Stimulated activated CD4-positive, alpha-beta T cell treated with anti-CD3 and anti-CD28 coated beads, Interleukin-12 subunit alpha, Interleukin-12 subunit beta, amount 100 ng/mL, for 4 hours (primary cell): ENCODE results near the gene POLG.

Experiments
- DNase-seq: peaks from one replicate; pipeline ENCODE4 v3.0.0-alpha.2; 2020

Gene POLG

DNA sequence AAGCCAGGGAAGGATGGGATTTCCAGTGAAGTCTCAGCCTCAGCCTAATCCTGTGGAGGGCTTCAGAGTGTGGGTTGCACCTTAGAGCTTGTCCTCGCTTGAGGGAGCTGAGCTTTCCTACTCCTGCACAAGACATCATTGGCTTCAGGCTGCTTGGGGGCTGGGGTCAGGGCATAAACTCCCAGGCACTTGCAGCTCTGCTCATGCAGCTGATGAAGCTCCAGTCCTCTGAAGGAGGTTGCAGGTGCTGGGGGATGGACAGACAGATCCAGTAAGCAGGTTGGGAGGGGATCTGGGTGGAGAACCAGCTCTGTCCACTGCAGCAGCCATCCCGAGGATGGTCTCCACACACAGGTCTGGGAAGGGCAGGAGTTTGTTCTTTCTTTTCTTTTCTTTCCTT, 19.4 kb upstream of the POLG start:
- no peak for DNase-seq

DNA sequence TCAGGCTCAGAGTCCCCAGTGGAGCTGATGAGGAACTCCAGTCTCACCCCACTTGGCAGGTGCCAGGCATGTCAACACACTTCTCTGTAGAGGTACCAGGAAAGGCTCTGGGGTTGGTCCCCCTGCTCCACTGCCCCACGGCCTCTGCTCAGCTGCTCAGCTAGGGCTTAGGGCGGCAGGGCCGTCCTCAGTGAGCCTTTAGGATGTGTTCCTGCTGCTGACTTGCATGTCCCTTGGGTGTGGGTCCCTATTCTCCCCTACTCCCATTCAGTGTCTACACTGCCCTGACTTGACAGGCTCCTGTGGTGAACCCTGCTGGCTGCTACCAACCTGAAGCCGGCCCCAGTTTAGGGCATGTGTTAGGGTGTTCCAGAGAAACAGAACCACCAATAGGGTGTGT, 17.9 kb upstream of the POLG start:
- no peak for DNase-seq

DNA sequence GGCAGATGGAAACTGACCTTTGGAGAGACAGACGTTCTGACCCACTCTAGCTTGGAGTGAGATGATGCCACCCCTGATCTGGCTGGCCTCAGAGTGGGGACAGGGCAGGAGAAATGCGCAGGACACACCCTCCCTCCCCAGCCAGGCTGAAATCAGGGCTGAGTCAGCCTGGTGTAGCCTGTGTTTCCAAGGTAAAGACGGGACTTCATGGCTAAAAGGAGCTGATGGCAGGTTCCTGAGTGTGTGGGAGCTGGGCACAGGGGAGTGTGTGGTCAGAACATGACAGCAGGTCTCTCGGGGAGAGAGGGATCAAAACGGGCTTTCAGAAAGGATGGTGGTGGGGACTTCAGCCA, 14.6 kb upstream of the POLG start:
- DNase-seq, result no peak

DNA sequence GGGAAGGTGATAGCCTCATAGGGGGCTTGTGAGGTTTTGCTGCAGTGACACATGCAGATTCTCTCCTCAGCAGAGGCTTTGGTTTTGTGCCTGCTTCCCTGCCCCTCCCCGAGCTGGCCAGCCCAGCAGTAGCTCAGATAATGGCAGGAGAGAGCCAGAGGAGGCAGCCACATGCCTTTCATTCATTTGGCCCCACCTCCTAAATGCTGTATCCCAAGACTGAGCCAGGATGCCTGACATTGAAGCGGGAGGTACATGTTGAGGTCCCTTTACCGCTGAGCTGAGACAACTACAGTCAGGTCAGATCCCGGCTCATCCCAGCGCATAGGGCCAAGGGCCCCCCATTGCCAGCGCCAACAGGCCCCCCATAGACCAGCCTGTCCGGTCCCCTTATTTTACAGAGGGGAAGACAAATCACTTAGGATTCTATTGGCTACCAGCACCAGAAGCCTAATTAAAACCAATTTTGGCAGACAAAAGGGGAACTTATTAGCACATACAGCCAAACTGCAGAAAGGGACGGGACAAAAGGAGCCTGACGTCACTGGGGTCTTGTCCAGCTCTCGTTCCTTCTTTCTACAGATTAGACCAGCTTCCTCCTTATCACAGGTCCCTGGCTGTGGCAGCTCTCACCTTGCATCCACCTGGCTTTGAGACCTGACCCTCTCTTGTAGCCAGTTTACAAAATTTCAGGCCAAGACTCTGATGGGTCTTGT, 12.1 kb upstream of the POLG start:
- no peak for DNase-seq

DNA sequence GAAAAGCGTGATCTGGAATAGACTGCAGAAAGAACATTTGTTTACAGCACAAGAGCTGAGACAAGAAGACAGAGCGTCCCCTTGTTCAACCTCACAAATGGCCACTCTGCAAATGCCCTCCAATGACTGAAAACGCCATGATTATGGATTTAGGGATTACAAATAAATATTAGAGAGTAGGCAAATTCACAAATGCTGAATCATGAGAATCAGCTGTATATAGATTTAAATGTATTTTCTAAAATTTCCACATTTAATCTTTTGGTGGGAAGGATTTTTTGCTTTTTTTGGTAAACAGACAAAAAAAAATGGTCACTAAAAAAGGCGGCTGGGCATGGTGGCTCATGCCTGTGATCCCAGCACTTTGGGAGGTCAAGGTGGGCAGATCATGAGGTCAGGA, 10.6 kb upstream of the POLG start:
- no peak for DNase-seq

DNA sequence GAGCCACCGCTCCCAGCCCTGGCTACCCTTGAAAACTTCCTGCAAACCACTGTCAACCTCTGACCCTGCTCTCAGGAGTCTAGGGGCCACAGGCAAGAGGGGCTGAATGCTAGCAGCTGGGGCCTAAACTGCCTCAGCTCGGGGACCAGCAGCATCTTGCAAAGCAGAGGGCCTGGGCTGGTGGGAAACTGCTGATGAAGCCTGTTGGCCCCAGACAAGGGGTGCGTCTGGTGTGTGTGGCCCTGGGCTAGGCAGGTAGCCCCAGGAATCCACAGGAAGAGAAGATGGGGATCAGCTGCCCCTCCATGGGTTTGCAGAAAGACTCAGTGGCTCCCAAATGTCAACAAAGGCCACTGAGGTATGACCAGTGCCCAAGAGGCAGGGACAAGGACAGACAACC, 8.2 kb upstream of the POLG start:
- DNase-seq, result no peak

DNA sequence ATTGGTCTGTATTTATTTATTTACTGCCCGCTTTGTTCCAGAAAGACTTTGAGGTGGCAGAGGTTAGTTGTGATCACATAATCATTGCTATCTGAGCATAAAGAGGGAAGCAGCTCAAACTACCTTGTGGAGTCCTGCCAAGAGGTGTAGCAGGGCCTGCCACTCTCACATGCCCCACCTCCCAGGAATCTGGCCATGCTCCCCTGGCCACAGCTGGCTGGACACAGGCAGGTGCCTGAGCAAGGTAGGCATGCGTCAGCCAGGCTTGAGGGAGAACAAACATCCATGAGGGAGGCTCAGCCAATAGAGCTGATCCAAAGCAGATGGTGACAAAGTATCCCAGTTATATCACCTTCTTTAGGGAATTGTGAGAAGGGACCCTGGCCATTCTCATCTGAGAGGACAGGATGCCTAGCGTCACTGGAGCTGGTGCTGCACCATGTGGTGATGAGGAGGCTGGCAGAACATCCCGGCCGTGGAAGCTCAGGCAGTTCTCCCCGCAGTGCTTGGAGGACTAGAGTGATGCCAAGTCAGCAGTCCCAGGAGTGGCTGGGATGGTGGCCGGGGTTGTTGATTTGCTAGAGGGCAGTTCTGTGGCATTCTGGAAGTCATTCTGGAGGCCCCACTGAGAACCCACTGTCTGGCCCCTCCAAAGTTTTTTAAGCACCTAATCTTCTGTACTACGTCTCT, 6.8 kb upstream of the POLG start:
- no peak for DNase-seq

DNA sequence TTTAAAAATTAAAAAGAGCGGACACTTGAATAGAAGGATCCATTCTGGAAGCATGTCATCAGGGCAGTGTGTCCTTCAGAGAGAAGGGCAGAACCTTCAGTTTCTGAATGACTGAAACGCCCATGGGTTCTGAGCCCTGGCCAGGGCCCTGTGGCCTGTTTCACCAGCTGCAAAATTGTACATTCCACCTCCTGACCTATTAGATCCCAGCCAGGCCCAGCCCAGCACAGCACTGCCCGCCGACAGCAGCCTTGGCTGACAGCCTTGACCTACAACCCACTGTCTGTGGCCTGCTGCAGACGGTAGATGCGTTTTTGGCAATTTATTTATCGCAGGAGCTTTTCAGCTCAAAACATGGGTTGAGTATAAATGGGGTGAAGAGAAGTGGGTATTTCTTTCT, 5.9 kb upstream of the POLG start:
- no peak for DNase-seq

DNA sequence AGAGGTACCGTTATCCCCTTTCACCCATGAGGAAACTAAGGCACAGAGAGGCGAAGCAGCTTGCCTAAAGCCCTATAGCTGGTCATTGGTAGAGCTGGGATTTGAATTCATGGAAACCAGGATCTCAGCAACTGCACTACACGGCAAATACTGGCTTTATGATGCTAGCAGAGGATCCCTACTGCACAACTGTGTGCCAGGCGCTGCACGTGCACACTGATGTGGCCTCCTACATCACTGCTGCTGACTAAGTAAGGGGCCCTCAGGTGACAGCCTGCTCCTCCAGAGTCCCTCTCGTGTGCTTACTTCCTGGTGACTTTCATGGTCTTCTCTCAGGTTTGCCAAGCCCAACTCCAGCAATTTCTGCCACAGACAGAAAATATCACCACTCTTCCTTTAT, 3.4 kb upstream of the POLG start:
- DNase-seq, result no peak

DNA sequence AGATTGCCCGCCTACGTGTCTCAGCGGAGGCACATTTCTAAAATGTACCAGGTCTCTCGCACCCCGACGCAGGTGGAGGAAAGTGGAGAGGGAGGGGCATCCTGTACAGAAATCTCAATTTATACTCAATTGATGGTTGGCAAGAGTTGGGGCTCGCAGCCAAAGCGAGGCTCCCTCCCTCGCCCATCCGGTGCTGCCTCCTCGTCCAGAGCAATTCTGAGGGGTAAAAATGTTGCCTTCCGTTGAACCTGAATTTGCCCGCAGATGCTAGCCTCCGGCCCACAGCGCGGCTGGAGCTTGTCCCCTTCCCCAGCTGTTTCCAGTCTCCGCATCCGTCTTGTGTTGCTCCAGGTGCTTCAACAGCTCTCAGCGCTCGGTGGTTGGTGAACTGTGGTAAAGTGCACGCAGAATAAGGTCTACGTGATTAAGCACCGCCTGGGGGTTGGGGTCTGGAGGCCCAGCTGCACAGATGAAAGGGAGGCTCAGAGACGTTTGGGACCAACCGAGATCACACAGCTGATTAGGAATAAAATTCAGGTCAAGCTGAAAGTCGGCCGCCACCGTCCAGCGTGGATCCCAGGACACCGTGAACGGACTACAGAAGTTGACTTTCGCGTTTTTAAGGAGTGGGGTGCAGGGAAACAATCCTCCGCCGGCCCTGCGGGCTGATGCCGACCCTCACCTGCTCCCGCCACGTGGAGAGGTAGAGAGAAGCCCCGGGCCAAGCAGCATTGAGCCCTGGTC, 846 bp upstream of the POLG start:
- DNase-seq, result no peak

DNA sequence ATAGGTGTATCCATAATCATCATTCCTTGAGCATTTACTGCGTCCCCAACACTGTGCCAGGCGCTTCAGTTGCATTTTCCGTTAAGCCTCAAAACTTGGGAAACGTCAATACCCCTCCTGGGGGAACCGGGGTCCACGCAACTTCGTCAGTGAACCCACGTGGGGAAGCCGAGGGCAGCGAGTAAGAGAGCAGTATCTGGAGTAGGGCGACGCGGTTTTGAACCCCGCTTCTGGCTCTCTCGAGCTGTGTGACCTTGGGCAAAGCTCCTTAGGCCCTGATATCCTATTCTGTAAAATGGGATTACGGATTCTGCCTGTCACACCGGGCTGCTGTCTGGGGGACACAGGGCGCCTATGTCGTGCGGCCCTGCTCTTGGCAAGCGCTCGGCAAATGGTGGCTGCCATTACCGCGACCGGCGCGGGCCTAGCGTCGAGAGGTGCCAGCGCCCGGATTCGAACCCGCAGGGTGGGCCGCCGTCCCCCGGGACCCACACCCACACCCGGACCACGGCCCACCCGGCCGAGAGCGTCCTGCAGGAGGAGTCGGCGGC, 590 bp downstream of the POLG start:
- no peak for DNase-seq

DNA sequence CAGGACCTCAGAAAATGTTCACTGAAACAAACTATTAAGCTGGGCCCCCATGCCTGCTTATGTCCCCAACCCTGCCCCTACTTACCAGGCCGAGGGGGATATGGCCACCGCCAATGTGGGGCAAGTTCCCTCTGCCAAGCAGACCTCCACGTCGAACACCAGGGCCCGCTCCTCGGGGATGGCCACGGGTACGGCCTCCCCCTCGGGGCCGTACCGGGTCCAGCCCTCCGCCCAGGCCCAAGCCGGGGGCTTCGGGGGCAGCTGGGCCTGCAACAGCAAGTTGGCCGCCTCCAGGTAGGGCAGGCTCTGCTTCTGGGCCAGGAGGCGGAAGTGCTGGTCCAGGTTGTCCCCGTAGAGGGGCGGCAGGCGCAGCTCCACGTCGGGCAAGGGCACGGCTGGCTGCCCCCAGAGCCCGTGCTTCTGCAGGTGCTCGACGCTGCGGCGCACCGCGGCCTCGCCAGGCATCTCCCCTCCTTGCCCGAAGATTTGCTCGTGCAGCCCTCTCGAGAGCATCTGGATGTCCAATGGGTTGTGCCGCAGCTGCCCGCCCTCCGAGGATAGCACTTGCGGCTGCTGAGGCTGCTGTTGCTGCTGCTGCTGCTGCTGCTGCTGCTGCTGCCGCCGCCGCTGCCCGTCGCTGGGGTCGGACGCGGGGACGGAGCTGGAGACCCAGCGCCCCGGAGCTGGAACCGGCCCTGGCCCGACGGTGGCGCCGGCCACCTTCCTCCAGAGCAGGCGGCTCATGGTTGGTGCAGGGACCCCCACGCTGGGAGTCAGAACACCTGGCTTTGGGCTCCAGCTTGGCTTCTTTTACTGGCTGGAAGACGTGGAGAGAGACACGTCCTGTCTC, 1.4 kb downstream of the POLG start:
- no peak for DNase-seq

DNA sequence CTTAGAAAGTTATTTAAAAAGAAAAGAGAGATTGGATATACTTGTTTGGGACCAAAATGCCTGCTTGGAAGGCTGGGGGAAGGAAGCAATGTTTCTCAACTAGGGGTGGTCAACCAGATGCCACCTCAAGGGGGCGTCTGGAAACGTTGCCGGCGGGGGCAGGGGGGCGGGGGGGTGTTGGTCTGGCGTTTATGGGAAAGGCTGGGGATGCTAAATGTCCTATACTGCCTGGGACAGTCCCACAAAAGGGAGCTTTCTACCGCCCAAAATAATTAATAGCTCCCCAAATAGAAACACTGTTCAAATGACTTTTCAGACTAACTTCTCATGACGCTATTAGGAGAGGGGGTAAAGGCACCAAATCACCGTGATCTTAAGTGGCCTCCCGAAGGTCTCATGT, 2.2 kb downstream of the POLG start:
- DNase-seq, result no peak

DNA sequence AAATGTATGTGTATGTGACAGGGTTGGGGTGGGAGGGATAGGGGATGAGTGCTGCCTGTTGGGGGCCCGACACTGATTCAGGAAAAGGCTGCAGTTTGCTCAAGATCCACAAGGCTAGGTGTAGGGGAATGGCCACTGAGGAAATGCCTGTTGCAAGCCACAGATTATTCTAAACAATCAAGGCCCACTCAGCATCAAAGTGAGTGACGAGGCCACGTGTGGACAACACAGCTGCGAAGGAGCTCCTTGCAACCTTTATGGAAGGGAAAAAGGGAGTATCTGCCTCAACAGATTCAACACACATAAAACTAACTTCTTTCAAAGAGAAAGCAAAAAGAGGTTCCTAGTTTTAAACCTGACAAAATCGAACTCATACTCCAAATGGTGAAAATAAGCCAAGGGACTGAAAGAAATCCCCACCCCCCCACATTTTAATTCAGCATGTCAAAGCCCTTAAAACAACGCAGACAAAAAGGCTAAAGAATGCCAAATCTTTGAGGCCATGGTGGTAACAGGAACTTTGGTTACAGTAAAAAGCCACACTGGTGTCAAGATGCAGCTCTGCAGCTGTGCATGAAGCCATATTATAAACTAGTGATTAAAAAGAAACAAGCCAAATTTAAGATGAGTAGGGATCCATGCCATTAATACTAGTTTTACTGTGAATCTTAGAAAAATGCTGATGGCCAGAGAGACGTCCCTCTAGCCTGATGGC, 3.6 kb downstream of the POLG start:
- DNase-seq, result no peak

DNA sequence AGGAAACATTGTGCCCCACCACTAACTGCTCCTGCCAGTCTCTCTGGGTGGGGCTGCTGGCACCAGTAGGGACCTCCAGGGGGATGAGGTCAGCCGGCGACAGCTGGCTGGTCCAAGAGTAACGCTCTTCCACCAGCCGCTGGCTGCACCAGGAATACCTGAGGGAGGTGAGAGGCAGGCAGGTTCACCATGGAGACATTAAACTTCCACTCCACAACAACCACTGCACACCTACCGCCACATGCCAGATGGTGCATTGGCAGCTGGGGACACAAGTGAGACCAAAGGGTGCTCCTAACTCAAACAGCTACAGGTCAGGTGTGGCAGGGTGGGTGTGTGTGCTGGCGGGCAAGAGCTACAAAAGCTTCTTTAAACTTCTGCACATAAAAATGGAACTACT, 4.5 kb downstream of the POLG start:
- no peak for DNase-seq

DNA sequence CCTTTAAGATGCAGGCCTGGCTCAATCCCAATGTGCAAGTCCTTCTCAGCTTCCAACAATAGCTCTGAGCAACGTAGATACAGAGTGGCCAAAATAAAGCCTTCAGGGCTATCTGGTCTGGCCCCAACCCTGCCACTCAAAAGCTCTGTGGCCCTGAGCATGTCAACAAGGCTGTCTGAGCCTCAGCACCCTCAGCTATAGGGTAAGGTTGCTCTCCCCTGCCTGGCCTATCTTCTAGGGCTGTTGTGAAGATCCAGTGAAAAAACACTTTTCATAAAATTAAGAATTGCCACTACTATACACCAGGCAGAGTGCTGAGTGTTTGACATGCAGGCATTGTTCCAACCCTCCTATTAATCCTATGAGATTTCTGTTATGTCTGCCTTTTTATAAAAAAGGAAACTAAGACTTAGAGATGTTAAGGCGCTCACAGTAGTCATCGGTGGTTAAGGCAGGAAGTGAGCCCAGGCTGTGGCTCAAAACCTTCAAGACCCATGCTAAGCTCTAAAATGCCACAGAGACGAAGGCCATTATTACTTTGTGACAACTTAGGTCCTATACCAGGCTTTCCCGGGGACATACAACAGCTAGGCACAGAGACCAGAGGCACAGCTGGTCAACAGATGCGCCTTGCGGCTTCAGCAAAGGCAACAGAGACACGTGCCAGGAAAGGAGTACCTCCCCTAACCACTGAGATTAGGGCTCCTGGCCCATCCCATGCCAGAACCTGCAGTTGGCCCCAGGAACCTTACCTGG, 5.1 kb downstream of the POLG start:
- no peak for DNase-seq

DNA sequence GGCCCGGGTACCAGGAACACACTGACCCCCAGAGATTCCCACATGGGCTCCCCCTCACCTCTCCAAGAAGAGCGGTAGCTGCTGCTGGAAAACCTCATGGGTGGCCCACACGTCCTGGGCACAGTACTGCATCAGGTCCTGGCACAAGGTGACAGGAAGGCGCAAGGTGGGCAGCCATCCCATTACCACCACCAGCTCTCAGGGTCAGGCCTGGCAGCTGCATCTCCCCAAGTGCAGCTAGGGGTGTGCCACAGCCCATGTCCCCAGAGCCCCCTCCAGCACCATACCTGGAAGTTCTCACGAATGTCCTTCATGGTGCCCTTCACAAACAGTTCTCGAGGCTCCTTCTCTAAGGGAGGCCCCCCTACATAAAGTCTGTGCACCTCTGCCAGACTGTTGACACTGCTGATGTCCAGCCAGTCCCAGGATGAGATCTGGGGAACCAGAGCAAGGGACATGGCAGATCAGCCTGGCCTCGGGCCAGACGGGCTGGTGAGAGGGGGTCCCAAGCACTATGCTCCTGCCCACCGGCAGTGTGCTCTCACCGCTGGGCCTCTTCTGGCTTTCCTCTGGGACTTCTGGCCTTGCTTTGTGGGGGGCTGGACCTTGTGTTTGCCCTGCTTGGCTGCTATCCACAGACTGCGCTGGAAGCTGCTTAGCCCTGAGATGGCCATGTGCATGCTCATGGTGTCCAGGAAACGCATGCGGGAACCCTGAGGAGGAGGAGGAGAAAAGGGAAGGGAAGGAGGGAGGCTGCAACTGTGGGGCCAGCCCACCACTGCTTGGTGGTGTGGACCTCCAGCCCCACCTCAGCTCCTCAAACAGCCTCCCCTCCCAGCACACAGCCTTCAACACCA, 6.0 kb downstream of the POLG start:
- no peak for DNase-seq

DNA sequence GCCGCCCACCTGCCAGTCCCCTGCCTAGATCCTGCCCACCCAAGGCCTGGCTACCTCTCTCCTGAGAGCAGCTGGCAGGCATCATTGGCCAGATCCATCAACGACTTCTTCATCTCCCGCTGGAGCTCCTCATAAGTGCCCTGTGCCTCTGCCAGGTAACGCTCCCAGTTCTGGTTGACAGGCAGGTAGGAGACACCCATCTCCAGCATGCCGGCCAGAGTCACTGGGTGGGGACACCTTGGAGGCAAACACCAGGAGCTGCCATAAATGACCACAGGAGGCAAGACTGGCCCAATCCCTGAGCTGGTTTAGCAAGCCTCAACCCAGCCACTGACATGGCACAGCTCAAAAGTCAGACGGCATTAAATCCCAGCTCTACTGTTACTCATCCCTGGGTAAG, 7.5 kb downstream of the POLG start:
- no peak for DNase-seq

DNA sequence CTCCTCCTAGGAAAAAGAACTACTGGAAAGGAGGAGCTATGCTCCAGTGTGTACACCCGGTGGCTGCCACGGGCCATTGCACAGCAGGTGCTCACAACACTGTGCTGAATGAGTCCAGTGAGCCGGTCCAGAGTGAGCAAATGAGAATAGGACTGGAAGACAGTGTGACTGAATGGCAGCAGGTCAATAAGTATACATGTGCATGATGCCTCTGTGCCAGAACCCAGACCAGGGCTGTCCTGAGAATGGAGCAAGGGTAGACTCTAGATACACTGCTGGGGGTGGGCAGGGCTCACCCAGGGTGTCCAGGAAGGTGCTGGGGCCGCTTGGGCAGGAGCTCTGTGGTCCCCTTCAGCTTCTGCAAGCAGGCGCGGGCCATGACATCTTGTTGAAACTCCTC, 8.3 kb downstream of the POLG start:
- no peak for DNase-seq

DNA sequence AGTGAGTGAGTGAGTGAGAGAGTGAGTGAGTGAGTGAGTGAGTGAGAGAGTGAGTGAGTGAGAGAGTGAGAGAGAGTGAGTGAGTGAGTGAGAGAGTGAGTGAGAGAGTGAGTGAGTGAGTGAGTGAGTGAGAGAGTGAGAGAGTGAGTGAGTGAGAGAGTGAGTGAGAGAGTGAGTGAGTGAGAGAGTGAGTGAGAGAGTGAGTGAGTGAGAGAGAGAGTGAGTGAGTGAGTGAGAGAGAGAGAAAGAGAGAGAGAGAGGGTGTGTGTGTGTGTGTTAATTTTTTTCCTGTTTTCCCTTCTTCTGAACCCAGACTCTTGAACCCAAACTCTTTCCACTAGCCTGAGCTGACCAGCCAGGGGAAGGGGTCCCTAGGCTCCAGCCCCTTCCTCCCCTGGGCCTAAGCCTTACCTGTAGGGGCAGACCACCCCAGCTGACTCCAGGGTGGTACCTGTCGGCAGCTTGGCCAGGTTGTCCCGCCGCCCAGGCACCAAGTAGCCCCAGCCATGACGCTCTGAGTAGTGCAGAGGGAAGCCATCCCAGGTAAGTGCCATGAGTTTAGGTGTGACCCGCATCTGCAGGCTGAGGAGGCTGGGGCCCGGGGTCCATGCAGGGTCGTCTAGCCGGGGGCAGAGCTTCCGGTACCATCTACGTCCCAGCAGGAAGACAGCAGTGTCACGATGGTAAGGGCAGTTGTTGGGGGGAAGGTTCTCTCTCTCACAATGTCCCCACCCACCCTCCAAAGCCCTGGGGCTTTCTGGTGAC, 9.4 kb downstream of the POLG start:
- no peak for DNase-seq
